Gastrocnemius medialis (tissue), 4 donors: ENCODE measurements around the gene ZNF680. TPM values are rescaled to one million over a fixed set of nuclear protein-coding genes. Genes with fewer than 3 reads are reported as not detected.

Source experiments
- ATAC-seq, 2 donors: fragments of 150-250 bp; one replicate each; pipeline ENCODE4 v1.9.1; 2016
- DNase-seq, 2 donors: peaks; one replicate each; pipeline ENCODE4 v3.0.0-alpha.2; 2019
- H3K27ac ChIP-seq, 4 donors: fragments of 200-600 bp; sonication (generic); 1 replicate in 1 of 4; 2 replicates in 3 of 4; pipeline ENCODE4 v1.5.1; 2016 to 2018; ENCODE audit warnings: mild to moderate bottlenecking in 2 of 4, moderate library complexity in 1 of 4
- H3K27me3 ChIP-seq, 3 donors: fragments of 200-600 bp; sonication (generic) in 2 of 3; 1 replicate in 1 of 3; 2 replicates in 2 of 3; pipeline versions ENCODE4 v1.5.1 to v1.6.0; 2016 to 2019; ENCODE audit warnings: mild to moderate bottlenecking in 1 of 3, moderate library complexity in 1 of 3
- H3K36me3 ChIP-seq, 2 donors: fragments of 200-600 bp; sonication (generic) in 1 of 2; one replicate each; pipeline ENCODE4 v1.5.1; 2017 to 2018
- H3K4me1 ChIP-seq, 2 donors: fragments of 200-600 bp; sonication (generic) in 1 of 2; one replicate each; pipeline ENCODE4 v1.5.1; 2016 to 2017; ENCODE audit warnings: mild to moderate bottlenecking in 2 of 2
- H3K4me3 ChIP-seq, 4 donors: fragments of 200-600 bp; sonication (generic) in 3 of 4; 1 replicate in 1 of 4; 2 replicates in 3 of 4; pipeline ENCODE4 v1.5.1; 2016 to 2019; ENCODE audit warnings: mild to moderate bottlenecking in 2 of 4
- H3K9me3 ChIP-seq, 3 donors: fragments of 200-600 bp; sonication (generic) in 2 of 3; 1 replicate in 1 of 3; 2 replicates in 2 of 3; pipeline ENCODE4 v1.5.1; 2016 to 2019
- POLR2A ChIP-seq, 2 donors: fragments of 450-650 bp; IDR thresholded peaks; one replicate each; pipeline ENCODE4 v1.6.1; 2017; ENCODE audit warnings: antibody characterized with exemption in 2 of 2, mild to moderate bottlenecking in 2 of 2, moderate library complexity in 2 of 2
- in situ Hi-C, 4 donors: fragments of 200-750 bp; cut with MboI; loops; one replicate each; pipeline versions ENCODE4 v1.15.0 to v1.8.0; 2017; ENCODE audit warnings: low sequenced_read_pairs in 4 of 4
- intact Hi-C: fragments of 100-400 bp; cut with DNase I; formaldehyde crosslinking; loops from one replicate; pipeline ENCODE4 v1.15.1; 2023; ENCODE audit warnings: low total_unique reads
- total RNA-seq, 4 donors: library from RNA; depleted of rRNA; stranded (reverse); fragments of >200 nt; gene quantifications; one replicate each; pipeline versions ENCODE4 v1.1.0 to v1.2.3, GENCODE V29; 2016
- TF ChIP-seq, protein P1 (sequence below), 5 experiments: fragments of 450-650 bp in 3 of 5; fragments of 200-600 bp in 2 of 5; sonication (generic) in 2 of 5; IDR thresholded peaks in 4 of 5; conservative IDR thresholded peaks in 1 of 5; 1 replicate in 4 of 5; 2 replicates in 1 of 5; pipeline ENCODE4 v1.5.1; 2016 to 2019; ENCODE audit warnings: antibody characterized with exemption in 5 of 5, mild to moderate bottlenecking in 3 of 5, moderate library complexity in 3 of 5

Gene ZNF680
- total RNA-seq, 4 donors from 2014 or later = 10.0 to 34.3 (median 14.2) TPM

DNA sequence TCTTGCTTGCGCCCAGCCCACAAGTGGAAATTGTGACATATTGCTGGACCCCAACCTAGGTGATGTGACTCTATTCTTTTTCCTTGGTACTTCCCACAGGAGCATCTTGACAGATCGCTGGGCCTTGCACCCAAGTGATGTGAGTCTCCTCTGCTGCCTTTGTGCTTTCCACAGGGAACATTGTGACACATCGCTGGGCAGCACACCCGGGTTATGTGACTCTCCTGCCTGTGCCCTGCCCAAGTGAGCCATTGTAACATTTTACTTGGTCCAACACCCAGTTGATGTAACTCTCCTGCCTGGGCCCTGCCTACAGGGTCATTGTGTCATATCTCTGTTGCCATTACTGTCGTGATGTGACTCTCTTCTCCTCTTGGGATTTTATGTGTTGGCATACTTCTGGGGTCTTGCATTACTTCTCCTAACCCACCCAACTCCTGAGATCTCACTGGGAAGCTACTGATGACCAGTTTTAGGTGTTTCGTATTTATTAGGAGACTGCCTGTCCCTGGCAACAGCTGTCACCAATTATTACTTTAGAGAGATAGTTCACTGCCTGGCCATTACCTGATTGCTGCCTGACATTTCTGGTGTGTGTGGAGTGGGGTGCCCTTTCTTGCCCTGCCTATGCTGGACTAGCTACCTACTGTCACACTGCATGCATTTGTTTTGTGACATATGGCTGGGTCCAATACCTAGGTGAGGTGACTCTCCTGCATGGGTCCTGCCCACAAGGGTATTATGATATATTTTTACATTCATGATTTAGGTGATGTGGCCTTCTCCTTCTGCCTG is 45.4 kb upstream of the ZNF680 start:
- intact Hi-C loops = no loop called here
- H3K4me3 ChIP-seq = no peak overlapping the region

DNA sequence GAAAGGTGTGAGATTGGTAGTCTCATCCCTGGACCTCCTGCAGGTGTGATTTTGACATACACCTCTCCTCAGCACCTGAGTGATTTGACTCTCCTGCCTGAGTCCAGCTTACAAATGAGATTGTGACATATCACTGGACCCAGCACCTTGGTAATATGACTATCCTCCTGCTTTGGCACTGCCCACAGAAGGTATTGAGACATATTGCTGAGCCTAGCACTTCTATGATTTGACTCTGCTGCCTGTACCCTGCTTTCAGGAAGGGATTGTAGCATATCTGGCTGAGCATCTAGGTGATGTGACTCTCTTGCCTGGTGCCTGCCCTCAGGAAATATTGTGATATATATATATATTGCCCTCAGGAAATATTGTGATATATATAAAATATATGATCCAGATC is 43.5 kb upstream of the ZNF680 start:
- H3K27me3 ChIP-seq = no peaks in the 10 kb centered on the region
- ATAC-seq (no peak), DNase-seq (no peak)
- H3K4me3 ChIP-seq = no peak overlapping the region
- no peaks in the 10 kb centered on the region for H3K4me1 ChIP-seq
- H3K36me3 ChIP-seq = no peaks in the 10 kb centered on the region
- no peaks in the 10 kb centered on the region for H3K9me3 ChIP-seq
- H3K27ac ChIP-seq = no peak overlapping the region
- intact Hi-C loops = no loop called here
- in situ Hi-C loops = loop anchor here in 2 of 4 donors (25.0 kb wide), 1 partner anchor 419 kb away; no protein-coding TSS in a partner anchor
- TF ChIP-seq, protein P1, sequence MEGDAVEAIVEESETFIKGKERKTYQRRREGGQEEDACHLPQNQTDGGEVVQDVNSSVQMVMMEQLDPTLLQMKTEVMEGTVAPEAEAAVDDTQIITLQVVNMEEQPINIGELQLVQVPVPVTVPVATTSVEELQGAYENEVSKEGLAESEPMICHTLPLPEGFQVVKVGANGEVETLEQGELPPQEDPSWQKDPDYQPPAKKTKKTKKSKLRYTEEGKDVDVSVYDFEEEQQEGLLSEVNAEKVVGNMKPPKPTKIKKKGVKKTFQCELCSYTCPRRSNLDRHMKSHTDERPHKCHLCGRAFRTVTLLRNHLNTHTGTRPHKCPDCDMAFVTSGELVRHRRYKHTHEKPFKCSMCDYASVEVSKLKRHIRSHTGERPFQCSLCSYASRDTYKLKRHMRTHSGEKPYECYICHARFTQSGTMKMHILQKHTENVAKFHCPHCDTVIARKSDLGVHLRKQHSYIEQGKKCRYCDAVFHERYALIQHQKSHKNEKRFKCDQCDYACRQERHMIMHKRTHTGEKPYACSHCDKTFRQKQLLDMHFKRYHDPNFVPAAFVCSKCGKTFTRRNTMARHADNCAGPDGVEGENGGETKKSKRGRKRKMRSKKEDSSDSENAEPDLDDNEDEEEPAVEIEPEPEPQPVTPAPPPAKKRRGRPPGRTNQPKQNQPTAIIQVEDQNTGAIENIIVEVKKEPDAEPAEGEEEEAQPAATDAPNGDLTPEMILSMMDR (IDR thresholded peaks at IDR 0.05 in 4 of 5, conservative IDR thresholded peaks at IDR 0.05 in 1 of 5) = no peak
- no peak for TF ChIP-seq POLR2A (IDR thresholded peaks at IDR 0.05)

More for the DNA sequence above, 45.4 kb upstream of the ZNF680 start:
- Histone ChIP-seq H3K27me3 (no peaks in the 10 kb centered on the region), H3K4me1 (no peaks in the 10 kb centered on the region), H3K36me3 (no peaks in the 10 kb centered on the region), H3K9me3 (no peaks in the 10 kb centered on the region), H3K27ac (no peak overlapping the region)
- no peak for DNase-seq
- TF ChIP-seq, protein P1 (IDR thresholded peaks at IDR 0.05 in 4 of 5, conservative IDR thresholded peaks at IDR 0.05 in 1 of 5) = no peak
- no peak for TF ChIP-seq POLR2A (IDR thresholded peaks at IDR 0.05)
- ATAC-seq = no peak
- in situ Hi-C loops = loop anchor here in 2 of 4 donors (25.0 kb wide), 1 partner anchor 421 kb away; no protein-coding TSS in a partner anchor

DNA sequence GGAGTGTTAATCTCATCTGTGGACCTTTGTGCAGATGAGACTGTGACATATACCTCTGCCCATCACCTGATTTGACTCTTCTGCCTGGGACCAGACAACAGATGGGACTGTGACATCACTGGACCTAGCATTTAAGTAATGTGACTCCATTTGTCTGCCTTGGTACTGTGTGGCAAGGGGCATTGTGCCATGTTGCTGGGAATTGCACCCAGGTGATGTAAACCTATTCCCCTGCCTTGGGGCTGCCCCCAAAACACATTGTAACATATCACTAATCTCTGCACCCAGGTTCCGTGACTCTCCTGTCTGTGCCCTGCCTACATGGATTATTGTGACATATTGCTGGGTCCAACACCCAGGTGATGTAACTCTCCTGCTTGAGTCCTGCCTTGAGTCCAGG is 40.4 kb upstream of the ZNF680 start:
- no peaks in the 10 kb centered on the region for H3K36me3 ChIP-seq
- no peak for TF ChIP-seq POLR2A (IDR thresholded peaks at IDR 0.05)
- TF ChIP-seq, protein P1 (IDR thresholded peaks at IDR 0.05 in 4 of 5, conservative IDR thresholded peaks at IDR 0.05 in 1 of 5) = no peak
- no peak for DNase-seq
- intact Hi-C loops = no loop called here
- H3K9me3 ChIP-seq = no peaks in the 10 kb centered on the region
- H3K27ac ChIP-seq = no peak overlapping the region
- H3K4me3 ChIP-seq = no peak overlapping the region
- H3K27me3 ChIP-seq = no peaks in the 10 kb centered on the region
- ATAC-seq = no peak
- in situ Hi-C loops = loop anchor here in 2 of 4 donors (25.0 kb wide), 1 partner anchor 416 kb away; no protein-coding TSS in a partner anchor
- no peaks in the 10 kb centered on the region for H3K4me1 ChIP-seq

DNA sequence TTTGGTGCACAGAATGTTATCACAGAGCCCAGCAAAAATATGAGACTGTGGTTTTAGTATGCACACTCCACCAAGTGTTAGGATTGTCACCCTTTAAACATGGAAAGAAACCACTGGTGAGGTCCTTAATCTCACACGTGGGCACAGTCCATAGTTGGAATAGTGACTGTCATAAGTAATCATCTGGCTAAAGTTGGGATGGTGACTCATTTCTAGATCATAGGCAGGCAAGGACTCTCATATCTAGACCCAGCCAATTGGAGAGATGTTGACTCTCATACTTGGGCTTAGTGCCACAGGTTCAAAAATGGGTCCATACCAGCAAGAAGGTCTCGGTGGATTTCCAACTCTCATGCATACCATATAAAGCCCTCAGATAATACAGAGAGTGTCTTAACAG is 39.6 kb upstream of the ZNF680 start:
- H3K27ac ChIP-seq = no peak overlapping the region
- no peak overlapping the region for H3K4me3 ChIP-seq
- DNase-seq = no peak
- in situ Hi-C loops (loop anchor here in 2 of 4 donors (25.0 kb wide), 1 partner anchor 415 kb away; no protein-coding TSS in a partner anchor), intact Hi-C loops (no loop called here)
- H3K4me1 ChIP-seq = no peaks in the 10 kb centered on the region
- no peaks in the 10 kb centered on the region for H3K36me3 ChIP-seq
- no peaks in the 10 kb centered on the region for H3K27me3 ChIP-seq
- TF ChIP-seq POLR2A (IDR thresholded peaks at IDR 0.05) = no peak
- TF ChIP-seq, protein P1 (IDR thresholded peaks at IDR 0.05 in 4 of 5, conservative IDR thresholded peaks at IDR 0.05 in 1 of 5) = no peak
- ATAC-seq = no peak
- no peaks in the 10 kb centered on the region for H3K9me3 ChIP-seq
